Measurements from ENCODE around the gene SERINC4.
"Not testable (repeated sequence)": the region's sequence is repeated elsewhere in the genome, so short reads cannot be mapped to it uniquely, and the experiment has no call there.

DNA sequence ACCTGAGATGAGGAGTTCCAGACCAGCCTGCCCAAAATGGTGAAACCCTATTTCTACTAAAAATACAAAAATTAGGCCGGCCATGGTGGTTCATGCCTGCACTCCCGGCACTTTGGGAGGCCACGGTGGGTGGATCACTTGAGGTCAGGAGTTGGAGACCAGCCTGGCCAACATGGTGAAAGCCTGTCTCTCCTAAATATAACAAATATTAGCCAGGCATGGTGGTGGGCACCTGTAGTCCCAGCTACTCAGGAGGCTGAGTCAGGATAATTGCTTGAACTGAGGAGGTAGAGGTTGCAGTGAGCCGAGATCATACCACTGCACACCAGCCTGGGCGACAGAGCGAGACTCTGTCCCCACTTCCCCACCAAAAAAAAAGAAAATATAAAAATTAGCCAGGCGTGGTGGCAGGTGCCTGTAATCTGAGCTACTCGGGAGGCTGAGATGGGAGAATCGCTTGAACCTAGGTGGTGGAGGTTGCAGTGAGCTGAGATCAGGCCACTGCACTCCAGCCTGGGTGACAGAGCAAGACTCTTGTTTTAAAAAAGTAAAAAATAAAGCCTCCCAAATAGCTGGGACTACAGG, 30.8 kb upstream of the SERINC4 start:
- not testable (repeated sequence) for TF ChIP-seq SUZ12 (IDR thresholded peaks at IDR 0.05; ENCODE audit: extremely low read depth, insufficient read depth, insufficient read length); YY1 (IDR thresholded peaks at IDR 0.05; ENCODE audit: insufficient read depth, insufficient read length); ZNF274 (IDR thresholded peaks at IDR 0.05; ENCODE audit: low read depth, low read length)
